T follicular helper cell (primary cell): ENCODE results near the gene FER.
"Not testable (repeated sequence)": the region's sequence is repeated elsewhere in the genome, so short reads cannot be mapped to it uniquely, and the experiment has no call there.

ENCODE experiments used
- DNase-seq: peaks from one replicate; pipeline ENCODE4 v3.0.0-alpha.2; 2020; ENCODE audit warnings: low read depth
- total RNA-seq, 2 experiments: gene quantifications; one replicate each; lab custom pipeline; 2026; lab: John Stamatoyannopoulos, UW

The FER gene
- 19.7 to 25.9 reads per million in 2 experiments for total RNA-seq

GRCh38 chr5:108747774-108748400 lies at the start of gene FER:
TSS of gene FER (plus strand) at chr5:108747897. CDS start at chr5:108798183, 50,286 bp downstream.
- peak; percentile 35 for DNase-seq

- DNase-seq: not testable (repeated sequence)
These were observed 47.3 kb upstream of the FER start for GRCh38 chr5:108700388-108700787.

- no peak for DNase-seq
These were observed 46.8 kb upstream of the FER start for GRCh38 chr5:108700930-108701329.

- no peak for DNase-seq
These were observed 45.2 kb upstream of the FER start for GRCh38 chr5:108702546-108702945.

GRCh38 chr5:108703313-108703712 lies 44.4 kb upstream of the FER start:
- DNase-seq: no peak

GRCh38 chr5:108707141-108707540 lies 40.6 kb upstream of the FER start:
- no peak for DNase-seq

- no peak for DNase-seq
These were observed 35.8 kb upstream of the FER start for GRCh38 chr5:108711898-108712297.

- no peak for DNase-seq
These were observed 32.3 kb upstream of the FER start for GRCh38 chr5:108715408-108715807.

GRCh38 chr5:108720391-108720790 lies 27.3 kb upstream of the FER start:
- DNase-seq: no peak

- DNase-seq: no peak
These were observed 21.1 kb upstream of the FER start for GRCh38 chr5:108726446-108727235.

- DNase-seq: no peak
These were observed 20.5 kb upstream of the FER start for GRCh38 chr5:108727236-108727650.

GRCh38 chr5:108727651-108728565 lies 19.8 kb upstream of the FER start:
- DNase-seq: no peak

GRCh38 chr5:108728566-108729241 lies 19.0 kb upstream of the FER start:
- peak; percentile 20 for DNase-seq

- no peak for DNase-seq
These were observed 18.5 kb upstream of the FER start for GRCh38 chr5:108729242-108729615.

- no peak for DNase-seq
These were observed 16.9 kb upstream of the FER start for GRCh38 chr5:108730617-108731340.

- DNase-seq: no peak
These were observed 11.9 kb upstream of the FER start for GRCh38 chr5:108735790-108736189.

- DNase-seq: no peak
These were observed 10.8 kb upstream of the FER start for GRCh38 chr5:108736855-108737254.

- no peak for DNase-seq
These were observed 8.3 kb upstream of the FER start for GRCh38 chr5:108739376-108739775.

- DNase-seq: no peak
These were observed 7.8 kb upstream of the FER start for GRCh38 chr5:108739906-108740305.

GRCh38 chr5:108743319-108743718 lies 4.4 kb upstream of the FER start:
- no peak for DNase-seq

GRCh38 chr5:108743846-108744245 lies 3.9 kb upstream of the FER start:
- DNase-seq: no peak
